ENCODE data around the gene CDH23.
"Not testable (repeated sequence)": the region's sequence is repeated elsewhere in the genome, so short reads cannot be mapped to it uniquely, and the experiment has no call there.

CDH23 gene

DNA sequence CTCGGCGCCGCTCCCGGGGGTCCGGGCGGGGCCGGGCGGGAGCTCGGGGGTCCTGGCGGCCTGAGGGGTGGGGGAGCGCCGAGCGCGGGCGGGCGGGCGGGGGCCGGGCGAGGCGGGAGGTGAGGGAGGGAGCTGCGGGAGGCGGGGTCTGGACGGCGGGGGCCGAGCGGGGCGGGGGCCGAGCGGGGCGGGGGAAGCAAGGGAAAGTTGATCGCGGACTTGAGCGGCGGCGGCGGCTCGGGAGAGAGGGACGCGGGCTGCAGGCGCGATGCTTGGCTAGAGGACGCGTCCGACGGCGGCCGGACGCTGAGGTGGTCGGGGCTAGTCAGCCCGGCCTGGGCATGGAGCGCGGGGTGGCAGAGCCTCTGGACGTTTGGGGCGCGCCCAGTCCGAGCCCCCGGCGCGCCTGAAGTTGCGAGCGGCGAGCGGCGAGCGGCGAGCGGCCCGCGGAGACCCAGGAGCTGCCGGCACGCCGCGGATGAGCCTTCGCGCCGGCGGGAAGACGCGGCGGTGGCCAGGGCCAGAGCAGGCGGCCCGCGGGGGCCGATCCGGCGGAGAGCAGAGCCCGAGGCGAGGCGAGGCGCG, at the start of gene CDH23:
Gene CDH23 (plus strand): TSS at position 210 of the 585 bp plus-strand sequence. CDS start 42,912 bp downstream, outside the sequence.
- no peak for DNase-seq

GRCh38 chr10:71347587-71348395, 48.9 kb upstream of the CDH23 start:
- DNase-seq: no peak

GRCh38 chr10:71348850-71349249, 47.9 kb upstream of the CDH23 start:
- DNase-seq: no peak

- DNase-seq: no peak
These were observed 47.3 kb upstream of the CDH23 start for GRCh38 chr10:71349406-71349805.

GRCh38 chr10:71351087-71351486, 45.6 kb upstream of the CDH23 start:
- DNase-seq: no peak

DNA sequence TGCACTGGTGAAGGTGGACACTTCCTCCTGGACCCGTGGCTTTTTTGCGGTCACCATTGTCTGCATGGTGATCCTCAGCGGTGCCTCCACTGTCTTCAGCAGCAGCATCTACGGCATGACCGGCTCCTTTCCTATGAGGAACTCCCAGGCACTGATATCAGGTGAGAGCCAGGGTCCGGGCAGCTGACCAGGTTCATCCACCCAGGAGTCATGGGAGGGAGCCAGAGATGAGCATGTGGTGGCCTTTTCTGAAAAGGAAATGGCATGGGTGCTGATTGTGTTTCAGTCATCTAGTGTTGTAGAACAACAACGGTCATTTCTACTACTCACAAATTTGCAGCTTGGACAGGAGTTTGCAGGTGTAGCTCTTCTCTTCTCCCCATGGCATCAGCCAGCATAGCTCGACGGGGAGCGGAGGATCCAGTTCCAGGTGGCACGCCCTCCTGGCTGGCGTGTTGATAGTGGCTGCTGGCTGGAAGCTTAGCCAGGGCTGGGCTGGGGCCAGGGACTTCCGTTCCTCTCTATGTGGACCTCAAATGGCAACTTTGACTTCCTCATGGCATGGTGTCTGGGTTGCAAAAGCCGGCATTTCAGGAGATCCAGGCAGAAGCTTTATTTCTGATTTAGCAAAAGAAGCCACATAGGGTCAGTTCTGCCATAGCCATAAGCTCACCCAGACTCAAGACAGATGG, 44.9 kb upstream of the CDH23 start:
- no peak for DNase-seq

DNA sequence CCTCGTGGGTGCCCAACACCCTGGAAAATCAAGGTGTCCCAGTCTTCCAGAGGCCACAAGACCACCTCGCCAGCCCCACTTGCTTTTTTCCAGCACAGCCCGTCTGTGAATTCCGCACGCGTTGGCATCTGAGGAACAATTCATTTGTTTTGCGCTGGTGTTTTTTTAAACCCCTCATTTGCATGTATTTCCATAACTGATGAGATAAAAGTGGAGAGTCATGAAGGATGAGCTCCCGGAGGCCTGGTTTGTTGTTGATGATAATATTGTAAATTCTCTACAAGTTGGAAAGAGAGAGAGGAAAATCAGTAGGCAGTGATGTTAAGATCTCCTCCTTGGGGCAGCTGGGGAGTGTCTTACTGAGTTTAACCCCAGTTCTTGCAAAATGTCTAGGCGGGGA, 43.1 kb upstream of the CDH23 start:
- no peak for DNase-seq

- DNase-seq: no peak
These were observed 41.9 kb upstream of the CDH23 start for GRCh38 chr10:71354776-71355175.

DNA sequence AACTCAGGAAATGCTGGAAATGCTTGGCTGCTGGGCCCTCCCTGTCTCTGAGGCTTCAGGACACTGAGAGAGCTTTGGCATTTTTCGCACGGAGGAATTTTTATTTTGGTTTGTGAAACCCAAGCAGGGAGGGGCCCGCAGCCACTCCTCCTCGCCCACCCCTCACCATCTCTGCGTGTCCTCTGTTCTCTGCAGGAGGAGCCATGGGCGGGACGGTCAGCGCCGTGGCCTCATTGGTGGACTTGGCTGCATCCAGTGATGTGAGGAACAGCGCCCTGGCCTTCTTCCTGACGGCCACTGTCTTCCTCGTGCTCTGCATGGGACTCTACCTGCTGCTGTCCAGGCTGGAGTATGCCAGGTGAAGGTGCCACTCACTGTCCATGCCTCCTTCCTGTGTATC, 40.8 kb upstream of the CDH23 start:
- no peak for DNase-seq

DNA sequence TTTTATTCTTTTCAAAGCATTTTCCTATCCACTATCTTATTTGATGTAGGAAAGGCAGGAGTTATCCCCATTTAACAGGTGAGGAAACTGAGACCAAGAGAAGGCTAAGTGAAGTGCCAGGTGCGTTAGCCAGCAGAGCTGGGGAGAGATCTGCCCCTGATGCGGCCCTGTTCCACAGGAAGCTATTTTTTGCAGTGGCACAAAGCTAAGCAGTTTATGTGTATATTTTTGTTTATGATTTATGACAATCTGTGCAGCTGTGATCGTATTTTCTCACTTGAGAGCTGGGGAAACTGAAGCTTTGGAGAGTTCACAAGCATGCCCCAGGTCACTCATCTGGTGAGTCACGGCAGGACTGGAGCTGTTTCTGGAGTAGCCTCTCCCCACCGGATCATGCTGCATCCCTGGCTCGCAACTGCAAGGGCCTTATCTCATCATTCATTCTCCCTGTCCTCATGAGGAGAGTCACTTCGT, 38.9 kb upstream of the CDH23 start:
- DNase-seq: no peak

DNA sequence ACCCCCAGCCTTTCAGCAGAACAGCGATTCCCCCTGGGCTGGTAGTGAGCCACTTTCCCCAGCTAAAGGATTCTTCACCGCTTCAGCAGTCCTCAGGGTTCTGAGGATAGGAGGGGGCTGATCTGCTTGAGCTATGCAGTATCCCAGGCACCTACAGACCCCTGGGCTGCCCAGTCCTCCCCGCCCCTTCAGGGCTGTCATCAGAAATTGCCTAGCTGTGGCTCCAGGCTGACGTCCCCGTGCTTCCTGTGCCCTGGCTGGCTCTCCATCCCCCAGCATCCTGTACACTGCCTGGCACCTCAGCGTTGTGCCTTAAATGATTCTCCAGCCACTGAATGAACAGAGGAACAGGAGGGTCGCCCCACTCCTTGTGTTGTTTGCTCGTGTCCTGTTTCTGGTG, 38.4 kb upstream of the CDH23 start:
- no peak for DNase-seq

DNA sequence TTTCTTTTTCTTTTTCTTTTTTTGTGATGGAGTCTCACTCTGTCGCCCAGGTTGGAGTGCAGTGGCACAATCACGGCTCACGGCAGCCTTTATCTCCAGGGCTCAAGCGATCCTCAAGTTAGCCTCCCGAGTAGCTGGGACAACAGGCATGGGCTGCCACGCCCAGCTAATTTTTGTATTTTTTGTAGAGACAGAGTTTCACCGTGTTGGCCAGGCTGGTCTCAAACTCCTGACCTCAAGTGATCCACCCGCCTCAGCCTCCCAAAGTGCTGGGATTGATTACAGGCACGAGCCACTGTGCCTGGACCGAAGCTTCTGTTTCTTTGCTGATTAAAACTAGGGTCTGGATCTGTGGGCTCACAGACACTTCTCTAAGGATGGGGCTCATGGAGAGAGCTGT, 37.8 kb upstream of the CDH23 start:
- DNase-seq: not testable (repeated sequence)

GRCh38 chr10:71359364-71360046, 37.2 kb upstream of the CDH23 start:
- DNase-seq: no peak

DNA sequence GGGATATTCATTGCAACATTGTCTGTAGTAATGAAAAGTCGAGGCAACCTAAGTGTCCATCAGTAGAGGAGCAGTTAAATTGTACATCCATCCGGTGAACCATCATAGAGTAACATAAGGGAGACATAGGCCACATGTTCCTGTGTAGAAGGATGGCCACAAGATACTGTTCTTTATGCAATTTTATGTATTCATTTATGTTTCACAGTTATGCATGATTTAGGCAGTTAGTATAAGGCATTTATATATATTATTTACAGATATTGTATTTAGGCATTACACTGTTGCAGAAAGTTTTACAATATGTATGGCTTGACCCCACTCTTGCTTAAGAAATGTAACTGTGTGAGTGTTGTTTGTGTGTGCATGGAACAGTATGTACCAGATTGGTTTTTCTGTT, 36.0 kb upstream of the CDH23 start:
- no peak for DNase-seq

DNA sequence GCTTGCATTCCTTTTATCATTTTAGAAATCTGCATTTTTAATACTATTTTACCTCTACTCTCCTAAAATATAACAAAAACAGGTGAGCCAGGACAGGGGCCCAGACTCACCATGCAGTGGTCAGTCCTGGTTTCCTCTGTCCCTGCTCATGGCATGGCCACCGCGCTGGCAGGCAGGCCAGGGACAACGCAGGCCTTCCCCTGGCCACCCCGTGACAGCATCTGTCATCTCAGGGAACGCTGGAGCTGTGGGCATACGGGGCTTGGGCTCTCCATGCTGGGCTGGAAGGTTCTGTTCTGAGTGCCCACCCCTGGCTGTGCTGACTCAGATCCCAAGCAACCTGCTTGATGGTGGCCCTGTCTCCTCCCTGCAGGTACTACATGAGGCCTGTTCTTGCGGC, 35.1 kb upstream of the CDH23 start:
- DNase-seq: no peak

DNA sequence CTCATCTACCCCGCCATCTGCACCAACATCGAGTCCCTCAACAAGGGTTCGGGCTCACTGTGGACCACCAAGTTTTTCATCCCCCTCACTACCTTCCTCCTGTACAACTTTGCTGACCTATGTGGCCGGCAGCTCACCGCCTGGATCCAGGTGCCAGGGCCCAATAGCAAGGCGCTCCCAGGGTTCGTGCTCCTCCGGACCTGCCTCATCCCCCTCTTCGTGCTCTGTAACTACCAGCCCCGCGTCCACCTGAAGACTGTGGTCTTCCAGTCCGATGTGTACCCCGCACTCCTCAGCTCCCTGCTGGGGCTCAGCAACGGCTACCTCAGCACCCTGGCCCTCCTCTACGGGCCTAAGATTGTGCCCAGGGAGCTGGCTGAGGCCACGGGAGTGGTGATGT, 34.6 kb upstream of the CDH23 start:
- no peak for DNase-seq

GRCh38 chr10:71363936-71364335, 32.8 kb upstream of the CDH23 start:
- DNase-seq: no peak

- DNase-seq: no peak
These were observed 31.4 kb upstream of the CDH23 start for GRCh38 chr10:71365366-71365765.

GRCh38 chr10:71366690-71367089, 30.0 kb upstream of the CDH23 start:
- no peak for DNase-seq

- DNase-seq: no peak
These were observed 29.4 kb upstream of the CDH23 start for GRCh38 chr10:71367271-71367670.

- DNase-seq: no peak
These were observed 28.5 kb upstream of the CDH23 start for GRCh38 chr10:71368176-71368575.

DNA sequence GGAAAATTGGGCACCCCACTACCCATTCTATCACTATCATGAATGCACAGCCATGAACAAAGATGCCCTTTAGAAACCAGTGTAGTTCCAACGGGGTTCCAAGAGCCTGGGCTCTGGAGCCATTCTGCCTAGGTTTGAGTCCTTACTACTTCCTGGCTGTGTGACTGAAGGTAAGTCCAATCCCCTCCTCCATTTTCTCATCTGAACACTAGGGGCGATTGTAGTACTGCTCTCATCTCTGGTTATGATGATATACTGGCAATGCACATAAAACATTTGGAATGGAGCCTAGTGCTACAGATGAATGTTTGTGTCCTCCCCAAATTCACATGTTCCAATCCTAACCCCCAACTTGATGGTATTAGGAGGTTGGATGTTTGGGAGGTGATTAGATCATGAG, 28.1 kb upstream of the CDH23 start:
- no peak for DNase-seq

- no peak for DNase-seq
These were observed 27.1 kb upstream of the CDH23 start for GRCh38 chr10:71369602-71370001.
